Adrenal gland (tissue), 5 donors: Measurements from ENCODE around the gene PKMYT1.

Experiments
- POLR2A ChIP-seq, 2 donors: fragments of 450-650 bp; IDR thresholded peaks; one replicate each; pipeline ENCODE4 v1.6.1; 2017; ENCODE audit warnings: antibody characterized with exemption in 2 of 2, mild to moderate bottlenecking in 2 of 2, moderate library complexity in 1 of 2
- TF ChIP-seq, protein P1 (sequence below), 6 experiments: fragments of 450-650 bp in 4 of 6; fragments of 200-600 bp in 2 of 6; sonication (generic) in 1 of 6; IDR thresholded peaks; 1 replicate in 5 of 6; 2 replicates in 1 of 6; pipeline versions ENCODE4 v1.5.1 to v1.8.0; 2016 to 2021; ENCODE audit warnings: antibody characterized with exemption in 6 of 6, mild to moderate bottlenecking in 2 of 6, moderate library complexity in 1 of 6
- donor health status: DM: no; HTN: no; CAD: no.

DNA sequence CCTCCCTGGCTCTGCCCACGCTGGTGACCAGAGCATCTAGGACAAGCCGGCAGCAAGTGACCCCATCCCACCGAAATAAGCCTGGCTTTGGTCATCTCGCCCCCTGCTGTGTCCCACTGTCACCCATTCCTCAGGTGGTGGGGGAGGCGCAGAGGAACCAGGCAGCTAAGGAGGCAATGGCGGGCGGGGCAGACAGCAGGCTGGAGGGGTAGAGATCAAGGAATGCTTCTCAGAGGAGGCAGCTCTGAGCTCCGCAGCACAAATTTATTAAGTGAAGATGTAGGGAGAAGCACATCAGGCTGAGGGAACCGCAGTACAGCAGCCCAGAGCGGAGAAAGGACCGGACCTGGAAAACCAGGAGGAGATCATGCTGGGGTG lies 23.7 kb downstream of the PKMYT1 start:
- no peak for TF ChIP-seq POLR2A (IDR thresholded peaks at IDR 0.05)
- TF ChIP-seq, protein P1, sequence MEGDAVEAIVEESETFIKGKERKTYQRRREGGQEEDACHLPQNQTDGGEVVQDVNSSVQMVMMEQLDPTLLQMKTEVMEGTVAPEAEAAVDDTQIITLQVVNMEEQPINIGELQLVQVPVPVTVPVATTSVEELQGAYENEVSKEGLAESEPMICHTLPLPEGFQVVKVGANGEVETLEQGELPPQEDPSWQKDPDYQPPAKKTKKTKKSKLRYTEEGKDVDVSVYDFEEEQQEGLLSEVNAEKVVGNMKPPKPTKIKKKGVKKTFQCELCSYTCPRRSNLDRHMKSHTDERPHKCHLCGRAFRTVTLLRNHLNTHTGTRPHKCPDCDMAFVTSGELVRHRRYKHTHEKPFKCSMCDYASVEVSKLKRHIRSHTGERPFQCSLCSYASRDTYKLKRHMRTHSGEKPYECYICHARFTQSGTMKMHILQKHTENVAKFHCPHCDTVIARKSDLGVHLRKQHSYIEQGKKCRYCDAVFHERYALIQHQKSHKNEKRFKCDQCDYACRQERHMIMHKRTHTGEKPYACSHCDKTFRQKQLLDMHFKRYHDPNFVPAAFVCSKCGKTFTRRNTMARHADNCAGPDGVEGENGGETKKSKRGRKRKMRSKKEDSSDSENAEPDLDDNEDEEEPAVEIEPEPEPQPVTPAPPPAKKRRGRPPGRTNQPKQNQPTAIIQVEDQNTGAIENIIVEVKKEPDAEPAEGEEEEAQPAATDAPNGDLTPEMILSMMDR (IDR thresholded peaks at IDR 0.05): no peak
